Measurements from ENCODE around the gene ZBTB7C.

Gene ZBTB7C

DNA sequence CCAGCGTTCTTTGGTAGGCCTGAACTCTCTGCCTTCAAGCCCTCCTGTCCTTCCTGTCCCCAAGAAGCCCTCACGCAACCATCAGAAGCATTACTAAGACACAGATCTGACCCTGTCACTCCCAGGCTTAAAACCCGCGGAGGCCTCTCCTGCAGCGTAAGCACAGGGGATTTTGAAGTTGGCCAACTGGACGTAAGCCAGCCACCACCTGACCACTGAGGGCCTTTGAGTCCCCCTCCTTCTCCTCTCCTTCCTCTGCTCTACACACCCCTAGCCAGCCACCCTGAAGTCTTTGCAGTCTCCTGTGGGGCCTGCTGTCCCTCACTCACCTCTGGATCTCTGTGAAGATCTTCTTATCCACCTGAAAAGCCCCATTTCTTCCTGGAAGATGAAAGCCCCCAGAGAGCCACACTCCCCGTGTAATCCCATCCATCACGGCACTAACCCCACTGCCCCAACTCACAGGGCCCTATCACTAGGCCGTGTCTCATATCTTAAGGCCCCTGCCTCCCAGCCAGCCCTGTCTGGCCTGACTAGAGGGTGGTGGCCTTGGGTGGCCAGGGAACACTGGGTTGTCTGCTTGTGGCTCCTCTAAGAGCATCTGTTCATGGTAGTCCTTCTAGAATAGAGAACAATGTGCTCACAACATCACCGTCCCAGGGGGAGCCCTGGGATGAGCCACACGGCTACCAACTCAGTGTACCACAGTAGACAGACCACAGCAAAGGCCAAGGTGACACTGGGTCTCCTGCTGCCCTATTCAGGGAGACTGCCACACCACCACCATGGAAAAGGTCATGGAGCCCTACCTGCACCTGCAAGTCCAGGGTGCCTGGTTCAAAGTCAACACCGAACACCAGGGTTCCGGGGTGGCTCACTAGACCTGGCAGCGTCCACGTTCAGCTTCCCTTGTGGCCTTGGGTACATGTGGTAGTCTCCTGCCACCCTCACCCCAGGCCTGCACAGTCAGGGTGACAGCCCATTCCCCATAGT, 191.6 kb downstream of the ZBTB7C start:
- H3K27me3 ChIP-seq (ENCODE audit: insufficient read depth, low read length): no peaks in the 10 kb centered on the region
- peaks cover 21% of the 10 kb centered on the region; the same call in 1 of the 2 replicates for H3K9me3 ChIP-seq (ENCODE audit: insufficient read depth, low read depth, low read length)
- no peak overlapping the region for H3K9ac ChIP-seq (ENCODE audit: low read depth, low read length)
- no peak overlapping the region for H3K27ac ChIP-seq (ENCODE audit: low read depth, low read length)
- no peaks in the 10 kb centered on the region for H3K36me3 ChIP-seq (ENCODE audit: insufficient read depth, low read length)
- H3K4me3 ChIP-seq (ENCODE audit: low read length): no peak overlapping the region
- peaks cover 6% of the 10 kb centered on the region; the same call in 1 of the 2 replicates for H3K4me1 ChIP-seq (ENCODE audit: insufficient read depth, low read length)
- 91% methylated on average over 15 of the region's 15 CpGs for WGBS

DNA sequence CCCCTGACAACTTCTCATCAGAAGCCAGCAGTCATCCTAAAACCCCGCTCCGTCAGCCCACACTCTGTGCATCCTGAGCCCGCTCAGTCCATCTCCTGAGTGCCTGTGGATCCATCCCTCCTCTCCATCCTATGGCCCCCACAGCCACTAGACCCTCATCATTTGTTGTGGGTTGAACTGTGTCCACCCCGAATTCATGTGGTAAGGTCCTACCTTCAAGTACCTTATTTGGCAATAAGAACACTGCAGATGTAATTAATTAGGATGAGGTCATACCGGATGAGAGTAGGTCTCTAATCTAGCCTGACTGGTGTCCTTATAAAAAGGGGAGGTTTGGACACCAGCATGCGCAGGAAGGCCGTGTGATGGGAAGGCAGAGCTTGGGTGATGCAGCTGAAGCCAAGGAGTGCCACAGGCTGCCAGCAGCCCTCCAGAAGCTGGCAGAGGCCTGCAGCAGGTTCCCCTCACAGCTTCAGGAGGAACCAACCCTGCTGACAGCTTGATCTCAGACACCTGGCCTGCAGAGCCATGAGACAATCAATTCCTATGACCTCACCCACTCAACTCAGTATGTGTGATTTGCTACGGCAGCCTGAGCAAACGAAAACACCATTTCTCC, 192.4 kb downstream of the ZBTB7C start:
- Histone ChIP-seq H3K4me3 (ENCODE audit: low read length) (no peak overlapping the region), H3K27ac (ENCODE audit: low read depth, low read length) (no peak overlapping the region), H3K9me3 (ENCODE audit: insufficient read depth, low read depth, low read length) (peaks cover 23% of the 10 kb centered on the region; the same call in 1 of the 2 replicates), H3K4me1 (ENCODE audit: insufficient read depth, low read length) (peaks cover 6% of the 10 kb centered on the region; the same call in 1 of the 2 replicates), H3K36me3 (ENCODE audit: insufficient read depth, low read length) (no peaks in the 10 kb centered on the region), H3K9ac (ENCODE audit: low read depth, low read length) (no peak overlapping the region), H3K27me3 (ENCODE audit: insufficient read depth, low read length) (no peaks in the 10 kb centered on the region)
- 93% methylated on average over 9 of the region's 9 CpGs for WGBS

DNA sequence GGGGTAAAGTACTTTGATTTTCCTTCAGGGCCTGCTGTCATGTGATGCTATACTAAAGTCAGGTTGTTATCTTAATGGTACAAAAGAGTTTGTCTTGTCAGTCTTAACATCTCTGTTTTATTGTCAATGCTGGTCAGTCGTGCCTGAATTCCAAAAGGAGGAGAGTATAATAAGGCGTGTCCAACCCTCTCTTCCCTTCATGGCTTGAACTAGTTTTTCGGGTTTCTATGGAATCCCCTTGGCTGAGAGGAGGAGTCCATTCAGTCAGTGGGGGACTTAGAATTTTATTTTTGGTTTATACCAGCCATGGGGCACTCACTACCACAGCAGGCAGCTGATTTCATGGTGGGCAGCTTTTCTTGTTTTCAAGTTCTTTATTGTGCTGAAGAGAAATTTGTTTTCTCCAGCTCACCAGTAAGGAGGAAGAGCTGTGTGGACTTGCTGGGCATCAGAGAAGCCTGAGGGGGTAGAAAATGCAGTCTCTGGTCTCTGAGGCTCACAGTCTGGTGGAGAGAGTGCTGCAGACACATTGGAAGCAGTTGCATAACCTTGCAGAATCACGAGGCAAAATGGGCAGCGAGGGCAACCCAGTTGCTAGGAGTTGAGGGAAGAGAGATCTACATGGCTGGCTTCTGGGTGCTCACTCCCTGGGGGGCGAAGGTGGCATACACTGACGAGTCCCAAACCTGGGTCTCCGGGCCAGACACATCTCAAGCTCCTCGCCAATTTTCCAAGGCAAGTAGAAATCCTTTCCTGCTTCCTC, 193.1 kb downstream of the ZBTB7C start:
- H3K9me3 ChIP-seq (ENCODE audit: insufficient read depth, low read depth, low read length): peaks cover 27% of the 10 kb centered on the region; the same call in 1 of the 2 replicates
- no peaks in the 10 kb centered on the region for H3K27me3 ChIP-seq (ENCODE audit: insufficient read depth, low read length)
- H3K4me1 ChIP-seq (ENCODE audit: insufficient read depth, low read length): peaks cover 6% of the 10 kb centered on the region; the same call in 1 of the 2 replicates
- H3K27ac ChIP-seq (ENCODE audit: low read depth, low read length): no peak overlapping the region
- H3K9ac ChIP-seq (ENCODE audit: low read depth, low read length): no peak overlapping the region
- no peak overlapping the region for H3K4me3 ChIP-seq (ENCODE audit: low read length)
- H3K36me3 ChIP-seq (ENCODE audit: insufficient read depth, low read length): no peaks in the 10 kb centered on the region
- 89% methylated on average over 9 of the region's 9 CpGs for WGBS

DNA sequence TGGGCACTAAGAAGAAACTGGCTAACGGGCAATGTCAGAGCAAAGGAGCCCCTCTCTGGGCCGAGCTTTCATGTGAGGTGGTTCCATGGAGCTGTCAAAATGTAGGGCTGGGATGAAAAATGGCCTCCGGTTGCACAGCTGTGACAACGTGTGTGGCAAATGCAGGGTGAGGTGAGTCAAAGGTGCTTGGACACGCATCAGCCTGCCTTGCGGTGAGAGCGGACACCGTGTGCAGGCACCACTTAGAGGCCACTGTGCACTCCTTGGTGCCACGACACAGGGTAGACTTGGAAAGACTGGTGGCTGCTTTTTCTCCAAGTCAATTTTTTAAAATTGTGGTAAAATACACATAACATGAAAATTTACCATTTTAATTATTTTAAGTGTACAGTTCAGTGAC, 195.4 kb downstream of the ZBTB7C start:
- no peaks in the 10 kb centered on the region for H3K27me3 ChIP-seq (ENCODE audit: insufficient read depth, low read length)
- no peak overlapping the region for H3K9ac ChIP-seq (ENCODE audit: low read depth, low read length)
- peaks cover 6% of the 10 kb centered on the region; the same call in 1 of the 2 replicates for H3K4me1 ChIP-seq (ENCODE audit: insufficient read depth, low read length)
- H3K27ac ChIP-seq (ENCODE audit: low read depth, low read length): no peak overlapping the region
- no peaks in the 10 kb centered on the region for H3K36me3 ChIP-seq (ENCODE audit: insufficient read depth, low read length)
- peaks cover 27% of the 10 kb centered on the region; the same call in 1 of the 2 replicates for H3K9me3 ChIP-seq (ENCODE audit: insufficient read depth, low read depth, low read length)
- H3K4me3 ChIP-seq (ENCODE audit: low read length): no peak overlapping the region
- 96% methylated on average over 9 of the region's 9 CpGs for WGBS

DNA sequence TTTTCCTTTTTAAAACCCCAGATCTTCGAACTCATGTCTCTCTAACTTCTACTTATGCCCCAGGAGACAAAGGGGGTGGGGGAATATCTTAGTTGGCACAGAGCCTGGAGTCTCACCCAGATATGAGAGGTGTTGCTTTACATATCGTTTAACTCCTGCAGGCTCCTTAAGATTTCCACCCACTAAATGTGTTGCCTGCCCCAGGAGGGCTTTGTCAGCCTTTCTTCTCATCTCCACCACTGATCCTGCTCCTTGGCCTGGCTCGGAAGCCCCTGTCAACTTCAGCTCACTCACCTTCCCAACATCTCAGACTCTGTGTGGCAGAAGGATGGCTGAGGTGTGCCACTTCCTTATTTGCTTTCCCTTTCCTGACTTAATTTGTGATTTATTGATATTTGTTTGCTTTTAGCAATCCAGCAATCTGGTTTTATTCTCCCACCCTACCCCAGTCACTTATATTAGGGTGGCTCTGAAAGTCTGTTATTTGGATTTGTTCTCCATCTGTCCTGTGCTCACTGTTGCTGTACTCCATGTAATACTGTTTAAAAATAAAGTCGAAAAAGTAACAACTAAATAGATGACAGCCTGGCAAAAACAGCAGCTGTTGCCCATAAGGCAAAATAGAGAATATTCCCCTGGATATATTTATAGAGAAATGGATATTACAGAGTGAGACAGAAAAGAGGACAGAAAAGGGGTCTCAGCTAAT, 200.6 kb downstream of the ZBTB7C start:
- WGBS: 60% methylated on average over 3 of the region's 4 CpGs
- Histone ChIP-seq H3K36me3 (ENCODE audit: insufficient read depth, low read length) (no peaks in the 10 kb centered on the region), H3K27ac (ENCODE audit: low read depth, low read length) (no peak overlapping the region), H3K9me3 (ENCODE audit: insufficient read depth, low read depth, low read length) (peaks cover 15% of the 10 kb centered on the region; the same call in 1 of the 2 replicates), H3K9ac (ENCODE audit: low read depth, low read length) (no peak overlapping the region), H3K4me1 (ENCODE audit: insufficient read depth, low read length) (no peaks in the 10 kb centered on the region), H3K4me3 (ENCODE audit: low read length) (no peak overlapping the region), H3K27me3 (ENCODE audit: insufficient read depth, low read length) (no peaks in the 10 kb centered on the region)

DNA sequence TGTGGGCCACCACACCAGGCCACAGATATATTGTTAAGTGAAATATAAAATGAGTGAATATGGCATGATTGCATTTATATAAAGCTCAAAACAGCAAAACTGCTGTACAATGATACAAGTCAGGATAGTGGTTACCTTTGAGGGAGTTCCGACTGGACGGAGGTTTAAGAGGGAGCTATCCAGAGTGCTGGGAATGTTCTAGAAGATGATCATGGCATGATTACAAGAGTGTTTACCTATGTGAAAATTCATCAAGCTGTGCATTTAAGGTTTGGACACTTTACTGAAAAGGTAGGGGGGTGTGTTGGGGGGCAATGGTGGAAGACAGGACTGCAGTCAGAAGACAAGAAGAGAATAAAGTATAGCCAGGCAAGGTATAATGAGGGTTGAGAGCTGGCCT, 201.4 kb downstream of the ZBTB7C start:
- 90% methylated on average over 2 of the region's 2 CpGs for WGBS
- H3K27me3 ChIP-seq (ENCODE audit: insufficient read depth, low read length): no peaks in the 10 kb centered on the region
- peaks cover 7% of the 10 kb centered on the region; the same call in 1 of the 2 replicates for H3K9me3 ChIP-seq (ENCODE audit: insufficient read depth, low read depth, low read length)
- no peaks in the 10 kb centered on the region for H3K4me1 ChIP-seq (ENCODE audit: insufficient read depth, low read length)
- no peak overlapping the region for H3K27ac ChIP-seq (ENCODE audit: low read depth, low read length)
- H3K9ac ChIP-seq (ENCODE audit: low read depth, low read length): no peak overlapping the region
- H3K4me3 ChIP-seq (ENCODE audit: low read length): no peak overlapping the region
- H3K36me3 ChIP-seq (ENCODE audit: insufficient read depth, low read length): no peaks in the 10 kb centered on the region

DNA sequence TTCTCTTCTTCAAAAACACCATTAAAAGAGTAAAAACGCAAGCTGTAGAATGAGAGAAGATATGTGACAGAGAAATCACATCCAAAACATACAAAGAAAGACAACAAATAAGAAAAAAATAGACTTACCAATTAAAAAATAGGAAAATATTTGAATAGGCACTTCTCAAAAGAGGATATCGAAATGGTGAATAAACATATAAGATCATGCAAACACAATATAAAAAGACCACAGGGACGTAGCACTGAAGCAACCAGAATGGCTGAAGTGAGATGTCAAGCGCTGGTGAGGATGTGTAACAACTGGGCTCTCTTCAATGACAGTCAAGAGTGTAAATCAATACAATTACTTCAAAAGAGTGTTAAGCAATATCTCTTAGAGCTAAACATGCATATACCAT, 202.3 kb downstream of the ZBTB7C start:
- Histone ChIP-seq H3K36me3 (ENCODE audit: insufficient read depth, low read length) (no peaks in the 10 kb centered on the region), H3K9ac (ENCODE audit: low read depth, low read length) (no peak overlapping the region), H3K4me3 (ENCODE audit: low read length) (no peak overlapping the region), H3K27ac (ENCODE audit: low read depth, low read length) (no peak overlapping the region), H3K27me3 (ENCODE audit: insufficient read depth, low read length) (no peaks in the 10 kb centered on the region), H3K4me1 (ENCODE audit: insufficient read depth, low read length) (no peaks in the 10 kb centered on the region), H3K9me3 (ENCODE audit: insufficient read depth, low read depth, low read length) (0 out of 2 replicates have a peak, but pooled peaks cover 6% of the 10 kb centered on the region)
- 100% methylated on average over 2 of the region's 4 CpGs for WGBS

DNA sequence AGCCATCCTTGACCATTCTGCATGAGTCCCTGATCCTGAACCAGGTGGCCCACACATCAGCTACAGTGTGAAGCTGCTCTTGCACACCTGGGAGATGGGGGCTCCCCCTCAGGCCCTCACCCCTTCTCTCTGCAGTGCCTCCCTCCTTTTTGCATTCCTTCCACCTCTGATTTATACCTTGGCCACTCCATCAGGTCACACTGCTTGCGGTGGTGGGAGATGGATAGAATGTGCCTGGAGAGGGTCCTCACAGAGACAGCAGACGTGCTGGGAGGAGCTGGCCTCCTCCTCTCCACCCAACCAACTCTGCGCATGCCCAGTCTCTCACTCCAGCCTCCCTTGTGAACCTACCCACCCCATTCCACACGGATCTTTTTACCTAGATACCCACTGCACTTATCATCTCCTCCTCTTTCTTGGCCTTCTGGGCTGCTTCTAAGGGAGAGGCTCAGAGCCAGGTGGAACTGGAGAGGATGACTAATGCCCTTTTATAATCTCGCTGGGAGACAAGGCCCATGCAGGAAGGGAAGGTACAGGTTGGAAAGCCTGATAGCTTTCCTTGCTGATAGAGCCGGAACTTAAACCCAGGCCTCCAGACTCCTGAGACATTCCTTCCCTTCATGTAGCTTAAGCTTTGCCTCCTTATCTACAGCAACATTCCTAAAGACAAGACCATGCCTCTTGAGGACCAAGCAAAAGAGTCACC, 205.1 kb downstream of the ZBTB7C start:
- 87% methylated on average over 5 of the region's 6 CpGs for WGBS
- H3K27ac ChIP-seq (ENCODE audit: low read depth, low read length): no peak overlapping the region
- no peaks in the 10 kb centered on the region for H3K9me3 ChIP-seq (ENCODE audit: insufficient read depth, low read depth, low read length)
- no peak overlapping the region for H3K4me3 ChIP-seq (ENCODE audit: low read length)
- H3K4me1 ChIP-seq (ENCODE audit: insufficient read depth, low read length): no peaks in the 10 kb centered on the region
- H3K9ac ChIP-seq (ENCODE audit: low read depth, low read length): no peak overlapping the region
- H3K36me3 ChIP-seq (ENCODE audit: insufficient read depth, low read length): no peaks in the 10 kb centered on the region
- H3K27me3 ChIP-seq (ENCODE audit: insufficient read depth, low read length): no peaks in the 10 kb centered on the region

DNA sequence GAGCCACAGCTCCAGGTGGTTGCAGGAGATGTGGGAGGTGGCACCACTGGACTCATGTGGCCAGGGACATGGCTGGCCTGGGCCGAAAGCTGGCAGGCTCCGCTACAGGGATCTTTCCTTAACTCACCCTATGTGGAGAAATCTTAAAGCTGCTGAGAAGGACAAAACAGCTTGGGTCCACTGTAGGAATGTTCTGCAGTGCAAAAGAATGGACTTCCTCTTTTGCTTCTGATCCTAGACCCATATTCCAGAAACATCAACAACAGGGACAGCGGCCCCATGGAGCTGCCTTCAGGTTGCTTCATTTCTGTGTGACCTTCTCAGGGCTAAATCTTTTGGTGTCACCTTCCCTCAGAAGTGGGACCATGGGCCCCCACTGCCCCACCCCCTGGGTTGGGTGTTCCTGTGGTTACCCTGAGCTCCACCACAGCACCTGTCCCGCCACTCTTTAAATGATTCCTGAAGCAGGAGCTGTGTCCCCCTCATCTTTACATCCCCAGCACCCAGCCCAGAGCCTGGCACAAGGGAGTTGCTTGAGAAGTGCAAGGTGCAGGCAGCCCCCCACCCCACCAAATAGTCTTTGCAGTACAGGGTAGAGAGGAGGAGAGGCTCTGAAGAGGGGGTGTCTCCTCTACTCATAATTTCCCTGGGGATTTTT, 205.8 kb downstream of the ZBTB7C start:
- WGBS: 92% methylated on average over 4 of the region's 4 CpGs
- Histone ChIP-seq H3K27me3 (ENCODE audit: insufficient read depth, low read length) (no peaks in the 10 kb centered on the region), H3K9ac (ENCODE audit: low read depth, low read length) (no peak overlapping the region), H3K4me1 (ENCODE audit: insufficient read depth, low read length) (no peaks in the 10 kb centered on the region), H3K36me3 (ENCODE audit: insufficient read depth, low read length) (no peaks in the 10 kb centered on the region), H3K27ac (ENCODE audit: low read depth, low read length) (no peak overlapping the region), H3K9me3 (ENCODE audit: insufficient read depth, low read depth, low read length) (no peaks in the 10 kb centered on the region), H3K4me3 (ENCODE audit: low read length) (no peak overlapping the region)

All from HUES64 (cell line).